AG04449 (cell line): Measurements from ENCODE around the gene KIAA1958.

Experiments used
- CTCF ChIA-PET: fragments of 350-600 bp; formaldehyde crosslinking; extraction: SDS; loops from one replicate; lab custom pipeline; 2021; ENCODE audit warnings: antibody characterized with exemption; lab: Yijun Ruan, JAX
- POLR2A ChIA-PET: fragments of 400-600, 350-600 bp; formaldehyde crosslinking; extraction: SDS; loops from one replicate; lab custom pipeline; 2020; ENCODE audit warnings: antibody characterized with exemption, inconsistent platforms; lab: Yijun Ruan, JAX
- DNase-seq: peaks from one replicate; pipeline ENCODE4 v3.0.0-alpha.2; 2010; ENCODE audit warnings: low read depth, low spot score
- H3K4me3 ChIP-seq: 2 replicates; pipeline ENCODE4 v1.5.1; 2011; ENCODE audit warnings: low read depth, mild to moderate bottlenecking, control low read depth, low read length
- CTCF ChIP-seq: IDR thresholded peaks from one replicate; pipeline ENCODE4 v1.5.1; 2011; ENCODE audit warnings: mild to moderate bottlenecking, moderate library complexity, low read length, control low read depth, inconsistent platforms; ENCODE audit not compliant: insufficient read depth; ENCODE audit errors: missing control alignments

Gene KIAA1958

GRCh38 chr9:112629671-112630485 lies 143.3 kb downstream of the KIAA1958 start:
- no peak for TF ChIP-seq CTCF
- H3K4me3 ChIP-seq = no peak overlapping the region
- no peak for DNase-seq
- ChIA-PET CTCF (no interaction called here), POLR2A (no interaction called here)

- no peak overlapping the region for H3K4me3 ChIP-seq
- TF ChIP-seq CTCF = no peak
- ChIA-PET POLR2A (no interaction called here), CTCF (no interaction called here)
- DNase-seq = no peak
Observed at GRCh38 chr9:112631313-112632070, 144.9 kb downstream of the KIAA1958 start.

- no peak for TF ChIP-seq CTCF
- DNase-seq = no peak
- H3K4me3 ChIP-seq = no peak overlapping the region
- ChIA-PET POLR2A (no interaction called here), CTCF (no interaction called here)
Observed at GRCh38 chr9:112640311-112640710, 153.7 kb downstream of the KIAA1958 start.

GRCh38 chr9:112642126-112642525 lies 155.5 kb downstream of the KIAA1958 start:
- CTCF ChIA-PET = no interaction called here
- TF ChIP-seq CTCF = no peak
- POLR2A ChIA-PET = no interaction called here
- no peak for DNase-seq
- no peak overlapping the region for H3K4me3 ChIP-seq

GRCh38 chr9:112647596-112647995 lies 161.0 kb downstream of the KIAA1958 start:
- POLR2A ChIA-PET = no interaction called here
- no peak for TF ChIP-seq CTCF
- CTCF ChIA-PET = no interaction called here
- no peak overlapping the region for H3K4me3 ChIP-seq
- DNase-seq = no peak

GRCh38 chr9:112648624-112649023 lies 162.0 kb downstream of the KIAA1958 start:
- ChIA-PET CTCF (no interaction called here), POLR2A (no interaction called here)
- no peak overlapping the region for H3K4me3 ChIP-seq
- no peak for DNase-seq
- TF ChIP-seq CTCF = no peak
